ENCODE data around the gene PPM1D. TPM values are rescaled to one million over a fixed set of nuclear protein-coding genes. Genes with fewer than 3 reads are reported as not detected.

The PPM1D gene
- total and polyA plus RNA-seq, 2 experiments from 2014 or later = 7.8 to 13.3 TPM

GRCh38 chr17:60679287-60679686, 79.3 kb downstream of the PPM1D start (continued):
- TF ChIP-seq CTCF (conservative IDR thresholded peaks at IDR 0.05; ENCODE audit: low read depth in 2 of 2) (no peak), ZNF114 (CRISPR knock-in tag; IDR thresholded peaks at IDR 0.05) (no peak), JUNB (IDR thresholded peaks at IDR 0.05; ENCODE audit: unreplicated experiment) (no peak), CREB1 (CRISPR knock-in tag; IDR thresholded peaks at IDR 0.05; ENCODE audit: low read depth) (no peak), NANOG (IDR thresholded peaks at IDR 0.05; ENCODE audit: borderline replicate concordance) (no peak), ZNF331 (CRISPR knock-in tag; IDR thresholded peaks at IDR 0.05; ENCODE audit: low read depth) (no peak), EZH2phosphoT487 (IDR thresholded peaks at IDR 0.05; ENCODE audit: unreplicated experiment) (no peak), ETS1 (IDR thresholded peaks at IDR 0.05) (no peak), EZH2 (IDR thresholded peaks at IDR 0.05; ENCODE audit: low read depth, unreplicated experiment) (no peak), REST (IDR thresholded peaks at IDR 0.05; ENCODE audit: unreplicated experiment) (no peak)

- TF ChIP-seq NANOG (IDR thresholded peaks at IDR 0.05; ENCODE audit: borderline replicate concordance) (no peak), STAT1 (IDR thresholded peaks at IDR 0.05; ENCODE audit: unreplicated experiment) (no peak), JUNB (IDR thresholded peaks at IDR 0.05; ENCODE audit: unreplicated experiment) (no peak), EZH2 (IDR thresholded peaks at IDR 0.05; ENCODE audit: low read depth, unreplicated experiment) (no peak), ZNF331 (CRISPR knock-in tag; IDR thresholded peaks at IDR 0.05; ENCODE audit: low read depth) (no peak), ETS1 (IDR thresholded peaks at IDR 0.05) (no peak), ZNF114 (CRISPR knock-in tag; IDR thresholded peaks at IDR 0.05) (no peak)
Measured at GRCh38 chr17:60680754-60681153, 80.8 kb downstream of the PPM1D start.

More at GRCh38 chr17:60680754-60681153, 80.8 kb downstream of the PPM1D start:
- H3K4me3 ChIP-seq = no peak overlapping the region
- Mint-ChIP-seq H3K4me1 (peaks cover 12% of the 10 kb centered on the region; the same call in 2 of the 3 replicates), H3K27me3 (ENCODE audit: insufficient read depth, low read depth, poor library complexity) (peaks cover 3% of the 10 kb centered on the region), H3K36me3 (ENCODE audit: low read depth) (no peaks in the 10 kb centered on the region), H3K4me3 (no peak overlapping the region), H3K27ac (no peak overlapping the region), H3K9me3 (no peaks in the 10 kb centered on the region)
- no peak overlapping the region for H3K4me2 ChIP-seq
- ATAC-seq = no peak
- H2AFZ ChIP-seq = no peak overlapping the region
- no peak overlapping the region for H3K27ac ChIP-seq (ENCODE audit: low read depth)
- no peaks in the 10 kb centered on the region for H4K20me1 ChIP-seq (replicated peaks; ENCODE audit: insufficient read depth)
- H3K79me2 ChIP-seq (replicated peaks; ENCODE audit: insufficient read depth) = no peaks in the 10 kb centered on the region
- no peaks in the 10 kb centered on the region for H3K27me3 ChIP-seq (ENCODE audit: insufficient read depth)
- H3K9me2 ChIP-seq (ENCODE audit: insufficient read depth) = no peaks in the 10 kb centered on the region
- H3K36me3 ChIP-seq (ENCODE audit: insufficient read depth) = no peaks in the 10 kb centered on the region
- no peaks in the 10 kb centered on the region for H3F3A ChIP-seq (replicated peaks; ENCODE audit: low read depth)
- DNase-seq (ENCODE audit: low spot score) = no peak
- H3K4me1 ChIP-seq (ENCODE audit: insufficient read depth) = no peaks in the 10 kb centered on the region

Measured in GM23338 (cell line).